ENCODE measurements around the gene KRTAP5-10.

Gene KRTAP5-10

DNA sequence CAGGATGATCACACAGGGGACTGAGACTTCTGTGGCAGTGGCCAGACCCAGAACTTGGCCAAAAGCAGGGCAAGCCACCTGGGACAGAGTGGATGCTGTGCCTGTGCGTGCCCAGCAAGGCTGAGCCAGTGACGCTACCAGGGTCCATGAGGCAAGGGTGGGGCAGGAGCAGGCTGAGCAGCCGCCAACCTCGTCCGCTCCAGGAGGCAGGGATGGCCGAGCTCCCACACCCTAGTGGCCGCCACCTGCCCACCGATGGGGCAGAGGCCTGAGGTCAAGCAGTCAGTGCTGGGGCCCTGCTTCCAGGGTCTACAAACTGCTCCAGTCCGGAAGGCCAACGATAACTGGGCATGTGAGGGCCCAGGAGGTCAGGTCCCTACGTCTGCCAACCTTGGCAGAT is 9.9 kb upstream of the KRTAP5-10 start:
- Histone ChIP-seq H3K27me3 (ENCODE audit: control insufficient read depth, insufficient read depth, low read length) (no peaks in the 10 kb centered on the region), H3K4me2 (ENCODE audit: low read length) (no peak overlapping the region), H2AFZ (no peak overlapping the region), H3K36me3 (ENCODE audit: control insufficient read depth, insufficient read depth, low read length) (no peaks in the 10 kb centered on the region), H3K9ac (no peak overlapping the region), H3K4me3 (ENCODE audit: low read depth, low read length) (no peak overlapping the region), H3K79me2 (no peaks in the 10 kb centered on the region), H3K4me1 (no peaks in the 10 kb centered on the region), H3K9me3 (ENCODE audit: control insufficient read depth, low read length) (no peaks in the 10 kb centered on the region), H3K27ac (no peak overlapping the region)
- TF ChIP-seq, protein P1, sequence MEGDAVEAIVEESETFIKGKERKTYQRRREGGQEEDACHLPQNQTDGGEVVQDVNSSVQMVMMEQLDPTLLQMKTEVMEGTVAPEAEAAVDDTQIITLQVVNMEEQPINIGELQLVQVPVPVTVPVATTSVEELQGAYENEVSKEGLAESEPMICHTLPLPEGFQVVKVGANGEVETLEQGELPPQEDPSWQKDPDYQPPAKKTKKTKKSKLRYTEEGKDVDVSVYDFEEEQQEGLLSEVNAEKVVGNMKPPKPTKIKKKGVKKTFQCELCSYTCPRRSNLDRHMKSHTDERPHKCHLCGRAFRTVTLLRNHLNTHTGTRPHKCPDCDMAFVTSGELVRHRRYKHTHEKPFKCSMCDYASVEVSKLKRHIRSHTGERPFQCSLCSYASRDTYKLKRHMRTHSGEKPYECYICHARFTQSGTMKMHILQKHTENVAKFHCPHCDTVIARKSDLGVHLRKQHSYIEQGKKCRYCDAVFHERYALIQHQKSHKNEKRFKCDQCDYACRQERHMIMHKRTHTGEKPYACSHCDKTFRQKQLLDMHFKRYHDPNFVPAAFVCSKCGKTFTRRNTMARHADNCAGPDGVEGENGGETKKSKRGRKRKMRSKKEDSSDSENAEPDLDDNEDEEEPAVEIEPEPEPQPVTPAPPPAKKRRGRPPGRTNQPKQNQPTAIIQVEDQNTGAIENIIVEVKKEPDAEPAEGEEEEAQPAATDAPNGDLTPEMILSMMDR (IDR thresholded peaks at IDR 0.05), result no peak

DNA sequence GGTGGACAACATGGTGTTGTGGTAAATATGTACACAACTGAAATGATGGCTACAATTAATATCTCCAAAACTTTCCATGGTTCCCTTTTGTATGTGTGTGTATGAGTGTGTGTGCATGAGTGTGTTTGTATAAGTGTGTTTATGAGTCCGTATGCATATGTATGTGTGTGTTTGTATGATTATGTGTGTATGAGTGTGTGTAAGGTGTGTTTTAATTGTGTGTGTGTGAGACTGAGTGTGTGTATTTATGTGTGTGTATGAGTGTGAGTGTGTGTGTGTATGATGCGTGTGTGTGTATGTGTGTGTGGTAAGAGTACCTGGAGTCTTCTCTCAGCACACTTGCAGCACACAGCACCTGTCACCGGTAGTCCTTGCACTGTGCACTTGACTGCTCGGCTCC is 9.3 kb upstream of the KRTAP5-10 start:
- Histone ChIP-seq H3K9ac (no peak overlapping the region), H3K4me3 (ENCODE audit: low read depth, low read length) (no peak overlapping the region), H3K9me3 (ENCODE audit: control insufficient read depth, low read length) (no peaks in the 10 kb centered on the region), H3K4me1 (no peaks in the 10 kb centered on the region), H3K36me3 (ENCODE audit: control insufficient read depth, insufficient read depth, low read length) (no peaks in the 10 kb centered on the region), H3K27ac (no peak overlapping the region), H2AFZ (no peak overlapping the region), H3K27me3 (ENCODE audit: control insufficient read depth, insufficient read depth, low read length) (no peaks in the 10 kb centered on the region), H3K4me2 (ENCODE audit: low read length) (no peak overlapping the region), H3K79me2 (no peaks in the 10 kb centered on the region)
- TF ChIP-seq, protein P1 (IDR thresholded peaks at IDR 0.05), result no peak

DNA sequence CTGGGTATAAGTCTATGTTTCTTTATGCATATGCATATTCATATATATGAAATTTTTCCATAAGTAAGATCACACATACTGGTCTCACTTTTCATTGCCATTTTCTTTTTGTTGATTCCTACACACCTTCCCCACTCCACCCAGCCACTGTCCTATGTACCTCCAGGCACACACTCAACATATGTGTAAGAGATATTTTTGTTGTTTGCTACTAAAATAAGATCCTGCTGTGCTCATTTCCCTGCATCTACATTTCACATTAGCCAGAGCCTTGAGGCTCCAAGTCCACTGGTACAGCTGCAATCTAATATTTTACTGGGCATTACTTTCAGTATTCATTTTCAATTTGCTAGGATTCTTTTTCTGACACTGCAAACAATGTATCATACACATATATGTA is 8.1 kb upstream of the KRTAP5-10 start:
- no peak overlapping the region for H3K4me2 ChIP-seq (ENCODE audit: low read length)
- no peak overlapping the region for H2AFZ ChIP-seq
- no peak overlapping the region for H3K27ac ChIP-seq
- H3K9ac ChIP-seq, result no peak overlapping the region
- no peaks in the 10 kb centered on the region for H3K79me2 ChIP-seq
- no peaks in the 10 kb centered on the region for H3K27me3 ChIP-seq (ENCODE audit: control insufficient read depth, insufficient read depth, low read length)
- no peaks in the 10 kb centered on the region for H3K36me3 ChIP-seq (ENCODE audit: control insufficient read depth, insufficient read depth, low read length)
- TF ChIP-seq, protein P1 (IDR thresholded peaks at IDR 0.05), result no peak
- H3K9me3 ChIP-seq (ENCODE audit: control insufficient read depth, low read length), result no peaks in the 10 kb centered on the region
- no peaks in the 10 kb centered on the region for H3K4me1 ChIP-seq
- H3K4me3 ChIP-seq (ENCODE audit: low read depth, low read length), result no peak overlapping the region

DNA sequence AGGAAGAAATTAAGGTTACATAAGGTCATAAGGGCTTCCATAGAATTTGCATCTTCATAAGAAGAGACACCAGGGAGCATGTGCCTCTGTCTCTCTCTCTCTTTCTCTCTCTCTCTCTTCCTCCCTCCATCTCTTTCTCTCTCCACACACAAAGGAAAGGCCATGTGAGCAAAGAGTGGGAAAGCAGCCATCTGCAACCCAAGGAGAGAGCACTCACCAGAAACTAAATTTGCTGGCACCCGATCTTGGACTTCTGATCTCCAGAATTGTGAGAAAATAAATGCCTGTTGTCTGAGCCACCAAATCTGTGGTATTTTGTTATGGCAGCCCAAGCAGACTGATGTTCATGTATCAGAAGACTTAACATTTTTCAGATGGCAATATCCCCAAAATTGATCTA is 6.4 kb upstream of the KRTAP5-10 start:
- no peak overlapping the region for H3K4me3 ChIP-seq (ENCODE audit: low read depth, low read length)
- H3K9ac ChIP-seq, result no peak overlapping the region
- H3K4me2 ChIP-seq (ENCODE audit: low read length), result no peak overlapping the region
- H3K79me2 ChIP-seq, result no peaks in the 10 kb centered on the region
- no peak overlapping the region for H2AFZ ChIP-seq
- H3K9me3 ChIP-seq (ENCODE audit: control insufficient read depth, low read length), result no peaks in the 10 kb centered on the region
- H3K4me1 ChIP-seq, result no peaks in the 10 kb centered on the region
- no peak overlapping the region for H3K27ac ChIP-seq
- H3K36me3 ChIP-seq (ENCODE audit: control insufficient read depth, insufficient read depth, low read length), result no peaks in the 10 kb centered on the region
- no peaks in the 10 kb centered on the region for H3K27me3 ChIP-seq (ENCODE audit: control insufficient read depth, insufficient read depth, low read length)
- TF ChIP-seq, protein P1 (IDR thresholded peaks at IDR 0.05), result no peak

DNA sequence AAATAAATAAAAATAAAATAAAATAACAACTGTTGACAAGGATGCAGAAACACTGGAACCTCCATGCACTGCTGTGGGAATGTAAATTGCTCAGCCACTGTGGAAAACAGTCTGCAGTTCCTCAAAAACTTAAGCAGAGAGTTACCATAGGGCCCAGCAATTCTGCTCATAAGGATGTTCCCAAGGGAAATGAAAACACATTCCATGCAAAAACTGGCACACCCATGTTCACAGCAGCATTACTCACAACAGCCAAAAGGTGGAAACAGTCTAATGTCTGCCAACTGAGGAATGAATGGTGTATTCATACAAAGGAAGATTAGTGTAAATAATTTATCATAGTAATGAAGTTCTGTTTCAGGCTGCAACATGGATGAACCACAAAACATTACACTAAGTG is 3.2 kb upstream of the KRTAP5-10 start:
- Histone ChIP-seq H3K9me3 (ENCODE audit: control insufficient read depth, low read length) (no peaks in the 10 kb centered on the region), H3K27ac (no peak overlapping the region), H3K36me3 (ENCODE audit: control insufficient read depth, insufficient read depth, low read length) (no peaks in the 10 kb centered on the region), H3K9ac (no peak overlapping the region), H3K79me2 (no peaks in the 10 kb centered on the region), H2AFZ (no peak overlapping the region), H3K4me3 (ENCODE audit: low read depth, low read length) (no peak overlapping the region), H3K4me2 (ENCODE audit: low read length) (no peak overlapping the region), H3K27me3 (ENCODE audit: control insufficient read depth, insufficient read depth, low read length) (no peaks in the 10 kb centered on the region), H3K4me1 (no peaks in the 10 kb centered on the region)
- TF ChIP-seq, protein P1 (IDR thresholded peaks at IDR 0.05), result no peak
